NCI-H1930 (cell line): ENCODE results near the gene SEPTIN3.
"Not testable (repeated sequence)": the region's sequence is repeated elsewhere in the genome, so short reads cannot be mapped to it uniquely, and the experiment has no call there.

ENCODE experiments used
- DNase-seq, 2 experiments: peaks; one replicate each; lab custom pipeline; 2025; lab: John Stamatoyannopoulos, UW

Gene SEPTIN3

DNA sequence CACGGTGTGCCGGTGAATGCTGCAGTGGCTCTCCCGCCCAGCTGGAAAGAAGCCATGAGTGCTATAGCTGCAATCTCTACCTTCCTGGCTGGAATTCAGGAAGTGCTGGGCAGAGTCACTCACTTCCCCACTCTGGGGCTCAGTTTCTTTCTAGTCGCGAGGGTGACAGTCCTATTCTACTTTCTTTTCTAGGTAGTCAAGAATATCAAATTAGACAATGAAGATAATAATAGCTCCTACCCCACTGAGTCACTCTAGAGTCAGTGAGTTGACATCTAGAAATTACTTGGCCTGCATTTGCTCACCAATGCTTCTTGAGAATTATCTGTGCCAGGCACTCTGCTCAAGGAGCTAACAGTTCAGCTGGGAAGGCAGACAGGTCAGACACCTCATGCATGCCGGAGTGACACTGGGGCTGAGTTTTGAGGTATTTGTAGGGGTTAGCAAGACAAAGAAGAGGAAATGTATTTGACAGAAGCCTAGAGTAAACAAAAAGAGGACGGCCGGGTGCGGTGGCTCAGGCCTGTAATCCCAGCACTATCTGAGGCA, 25.5 kb upstream of the SEPTIN3 start:
- no peak for DNase-seq

DNA sequence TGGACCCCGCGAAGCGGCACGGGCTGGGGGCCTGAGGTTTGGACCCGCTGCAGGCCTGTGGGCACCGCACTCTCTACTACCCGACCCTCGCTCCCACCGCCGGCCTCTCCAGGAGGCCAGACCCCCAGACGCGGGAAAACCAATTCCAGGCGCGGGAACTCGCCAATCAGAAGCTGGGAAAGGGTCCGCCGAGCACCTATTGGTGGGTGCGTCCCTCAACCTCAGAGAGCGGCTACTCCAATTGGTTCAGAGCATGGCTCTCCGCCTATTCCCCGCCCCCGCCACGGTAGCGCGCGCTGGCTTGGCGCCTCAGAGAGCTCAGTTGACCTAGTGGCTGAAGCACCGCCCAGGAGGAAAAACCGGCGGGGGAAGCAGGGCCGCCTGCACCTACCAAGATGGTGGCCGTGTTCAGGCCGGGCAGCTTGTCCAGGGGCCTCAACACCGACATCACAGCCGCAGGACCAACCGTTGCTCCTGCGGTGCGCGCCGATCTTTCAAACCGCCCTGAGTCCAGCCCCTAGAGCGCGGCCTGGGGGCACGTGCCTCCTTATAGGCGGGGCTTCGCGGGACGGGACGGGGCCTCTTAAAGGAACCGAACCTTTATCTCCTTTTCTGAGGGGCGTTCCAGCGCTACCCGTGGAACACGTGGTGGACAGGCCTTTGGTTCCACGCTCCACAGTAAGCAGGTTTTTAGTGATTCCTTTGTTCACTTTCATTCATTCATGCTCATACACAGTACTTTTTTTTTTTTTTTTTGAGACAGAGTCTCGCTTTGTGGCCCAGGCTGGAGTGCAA, 22.4 kb upstream of the SEPTIN3 start, which contains the start of gene CENPM:
Gene CENPM (minus strand): TSS at position 524 of the 795 bp plus-strand sequence. CDS start 76 bp downstream, at position 448.
- DNase-seq: peak; percentile 94

DNA sequence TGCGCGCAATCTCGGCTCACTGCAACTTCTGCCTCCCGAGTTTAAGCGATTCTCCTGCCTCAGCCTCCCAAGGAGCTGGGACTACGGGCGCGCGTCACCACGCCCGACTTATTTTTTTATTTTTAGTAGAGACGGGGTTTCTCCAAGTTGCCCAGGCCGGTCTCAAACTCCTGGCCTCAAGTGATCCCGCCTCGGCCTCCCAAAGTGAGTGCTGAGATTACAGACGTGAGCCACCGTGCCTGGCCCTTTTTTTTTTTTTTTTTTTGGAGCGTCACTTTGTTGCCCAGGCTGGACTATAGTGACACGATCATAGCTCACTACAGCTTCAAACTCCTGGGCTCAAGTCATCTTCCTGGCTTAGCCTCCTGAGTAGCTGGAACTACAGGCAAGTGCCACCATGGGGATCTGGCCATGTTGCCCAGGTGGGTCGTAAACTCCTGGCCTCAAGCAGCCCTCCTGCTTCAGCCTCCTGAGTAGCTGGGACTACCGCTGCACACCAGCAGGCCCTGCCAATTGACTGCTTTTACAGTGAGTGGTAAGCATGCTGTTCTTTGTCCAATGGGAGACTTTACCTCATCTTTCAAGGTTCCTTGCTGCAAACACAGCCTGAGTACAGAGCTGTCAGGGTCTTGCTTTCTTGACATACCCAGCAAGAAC, 21.7 kb upstream of the SEPTIN3 start:
- no peak for DNase-seq

DNA sequence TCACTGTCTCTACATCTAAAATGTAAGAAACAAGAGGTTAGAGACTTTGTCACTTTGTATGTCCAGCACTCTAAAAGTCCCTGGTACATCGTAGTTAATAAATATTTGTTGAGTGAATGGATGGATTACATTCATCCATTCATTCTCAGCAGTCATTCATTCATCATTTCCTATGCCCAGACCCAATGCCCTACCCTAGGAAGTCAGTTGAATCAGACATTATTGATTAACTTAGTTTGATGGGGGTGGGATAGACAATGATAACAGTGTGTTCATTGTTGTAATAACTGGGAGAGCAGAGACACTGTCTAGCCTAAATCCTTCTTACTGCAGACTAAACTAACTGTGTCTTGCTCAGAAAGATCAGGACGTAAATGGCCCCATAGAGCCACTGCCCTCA, 21.1 kb upstream of the SEPTIN3 start:
- DNase-seq: no peak

DNA sequence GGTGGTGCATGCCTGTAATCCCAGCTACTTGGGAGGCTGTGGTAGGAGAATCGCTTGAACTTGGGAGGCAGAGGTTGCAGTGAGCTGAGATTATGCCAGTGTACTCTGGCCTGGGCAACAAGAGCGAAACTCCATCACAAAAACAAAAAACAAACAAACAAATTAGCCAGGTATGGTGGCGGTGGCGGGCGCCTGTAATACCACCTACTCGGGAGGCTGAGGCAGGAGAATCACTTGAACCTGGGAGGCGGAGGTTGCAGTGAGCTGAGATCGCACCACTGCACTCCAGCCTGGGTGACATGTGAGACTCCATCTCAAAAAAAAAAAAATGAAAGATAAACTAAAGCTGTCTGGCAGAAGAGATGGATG, 20.3 kb upstream of the SEPTIN3 start:
- not testable (repeated sequence) for DNase-seq

DNA sequence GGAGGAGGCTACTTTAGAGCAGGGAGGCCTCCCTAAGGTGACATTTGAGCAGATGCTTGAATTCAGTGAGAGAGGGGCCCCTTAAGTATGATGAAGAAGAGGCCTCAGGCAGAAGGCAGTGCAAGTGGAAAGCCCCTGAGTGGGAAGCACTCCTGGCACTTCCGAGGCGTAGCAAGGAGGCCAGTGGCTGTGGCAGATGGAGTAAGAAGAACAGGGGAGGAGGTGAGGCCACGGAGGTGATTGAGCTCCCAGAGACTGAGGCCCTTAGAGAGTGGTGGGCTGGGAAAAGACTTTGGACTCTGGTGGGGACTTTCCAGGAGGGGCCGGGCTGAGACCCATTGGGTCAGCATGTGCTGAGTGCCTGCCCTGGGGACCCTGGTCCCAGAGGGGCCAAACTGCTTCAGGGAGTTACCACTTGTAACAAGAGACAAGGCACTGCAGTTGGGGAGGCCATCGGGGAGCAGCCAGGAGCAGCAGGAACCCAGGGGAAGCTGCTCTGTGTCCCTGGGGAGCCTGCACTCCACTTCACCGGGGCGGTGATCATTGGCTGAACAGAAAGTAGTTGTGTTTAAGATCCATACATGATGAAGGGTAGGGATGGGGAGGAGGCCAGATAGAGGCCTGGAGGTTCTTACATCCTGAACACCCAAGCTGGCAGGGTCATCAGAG, 19.8 kb upstream of the SEPTIN3 start:
- no peak for DNase-seq

DNA sequence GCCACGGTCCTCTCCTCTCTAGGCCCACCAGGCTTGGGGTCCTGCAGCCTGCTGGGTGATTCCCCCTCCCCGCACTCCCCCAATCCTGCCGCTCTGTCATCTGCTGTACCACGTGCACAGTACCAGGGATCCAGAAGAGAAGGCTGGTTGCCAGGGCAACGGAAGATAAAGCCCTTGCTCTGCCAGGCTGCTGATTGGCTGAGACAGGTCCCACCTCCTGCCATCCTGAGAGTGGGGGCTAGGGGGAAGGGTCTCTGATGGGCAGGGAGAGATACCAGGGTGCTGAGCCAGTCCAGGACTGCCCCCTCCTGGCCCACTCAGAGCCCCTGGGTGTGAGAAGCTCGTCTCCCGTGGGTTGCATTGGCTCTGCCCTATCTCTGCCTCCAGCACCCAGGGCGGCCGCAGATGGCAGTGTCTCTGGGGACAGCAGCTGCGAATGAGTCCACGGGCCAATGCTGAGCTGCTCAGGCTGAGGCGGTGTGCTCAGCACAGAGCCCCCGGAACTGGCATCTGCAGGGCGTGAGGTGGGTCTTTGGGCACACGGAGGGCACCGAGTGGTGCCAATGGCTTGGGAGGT, 17.3 kb upstream of the SEPTIN3 start, which contains the start of gene SMIM45:
Gene SMIM45 (plus strand): TSS at position 253 of the 577 bp plus-strand sequence.
- DNase-seq: peak; percentile 79 to 90

DNA sequence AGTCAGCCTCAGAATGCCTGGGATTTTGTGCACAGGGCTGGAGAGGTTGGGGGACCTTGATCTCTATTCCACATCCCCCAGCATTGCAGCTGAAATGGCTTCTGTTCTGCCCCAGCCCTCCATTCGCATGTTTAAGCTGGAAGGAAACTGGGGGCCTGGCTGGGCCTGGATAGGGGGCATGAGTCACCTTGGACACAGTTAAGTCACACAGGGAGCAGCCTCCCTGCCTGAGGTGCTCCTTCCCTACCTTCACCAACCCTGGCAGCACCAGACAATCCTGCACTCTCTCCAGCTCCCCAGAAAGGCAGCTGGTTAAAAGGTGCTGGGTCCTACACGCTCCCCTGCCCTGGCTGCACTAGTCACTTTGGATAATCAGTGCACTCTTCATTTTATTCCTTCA, 16.5 kb upstream of the SEPTIN3 start:
- DNase-seq: no peak

DNA sequence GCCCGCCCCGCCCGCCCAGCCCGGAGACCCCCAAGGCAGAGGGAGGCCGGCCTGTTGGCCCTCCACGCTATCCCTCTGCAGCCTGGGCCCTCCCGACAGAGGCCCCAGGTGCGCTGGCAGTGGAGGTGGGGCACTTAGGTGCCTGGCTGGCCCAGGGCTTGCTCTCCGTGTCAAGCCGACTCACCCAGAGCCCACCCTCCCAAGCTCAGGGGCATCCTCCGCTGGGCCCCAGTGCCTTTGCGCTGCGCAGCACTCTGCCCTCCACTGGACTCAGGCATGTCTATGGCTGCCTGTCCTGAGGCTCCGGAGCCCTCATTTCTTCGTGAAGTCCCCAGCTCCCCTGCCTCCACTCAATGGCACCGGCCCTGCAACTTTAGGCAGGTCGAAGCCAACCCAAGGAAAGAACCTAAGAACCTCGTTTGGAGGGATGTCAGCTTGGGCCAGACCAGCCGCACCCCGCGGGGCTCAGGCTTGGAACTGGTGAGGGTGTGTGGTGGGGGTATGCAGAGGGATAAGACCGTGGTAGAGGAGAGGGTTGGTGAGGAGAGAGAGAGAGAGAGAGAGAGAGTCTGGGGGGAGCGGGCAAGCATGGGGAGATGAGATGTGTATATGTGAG, 11.2 kb upstream of the SEPTIN3 start:
- DNase-seq: no peak

DNA sequence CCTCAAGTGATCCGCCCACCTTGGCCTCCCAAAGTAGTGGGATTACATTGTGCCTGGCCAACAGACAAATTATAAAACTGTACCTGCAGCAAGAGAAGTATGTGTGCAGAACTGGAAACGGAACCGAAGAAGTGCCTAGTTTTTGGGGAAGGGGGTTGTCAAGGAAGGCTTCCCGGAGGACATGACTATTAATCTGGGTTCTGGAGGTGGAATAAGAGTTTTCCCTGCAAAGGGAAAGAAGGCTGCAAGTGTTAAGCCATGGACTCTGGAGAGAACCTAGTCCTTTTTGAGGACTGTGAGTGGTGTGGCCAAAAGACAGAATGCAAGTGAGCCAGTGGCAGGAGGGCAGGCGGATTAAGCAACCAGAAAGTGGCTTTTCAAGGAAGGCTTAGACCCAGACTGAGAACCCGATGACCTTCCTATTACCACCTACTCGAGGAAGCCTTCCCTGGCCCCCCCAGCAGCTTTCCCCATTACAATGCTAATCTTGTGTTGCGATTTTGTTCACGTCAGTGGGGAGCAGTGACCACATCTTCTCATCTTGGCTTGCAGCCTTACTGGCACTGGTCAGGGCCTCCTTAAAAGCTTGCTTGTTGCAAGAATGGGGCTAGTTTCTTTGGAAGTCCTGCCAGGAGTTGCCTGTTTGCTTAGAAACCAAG, 5.7 kb upstream of the SEPTIN3 start:
- no peak for DNase-seq

DNA sequence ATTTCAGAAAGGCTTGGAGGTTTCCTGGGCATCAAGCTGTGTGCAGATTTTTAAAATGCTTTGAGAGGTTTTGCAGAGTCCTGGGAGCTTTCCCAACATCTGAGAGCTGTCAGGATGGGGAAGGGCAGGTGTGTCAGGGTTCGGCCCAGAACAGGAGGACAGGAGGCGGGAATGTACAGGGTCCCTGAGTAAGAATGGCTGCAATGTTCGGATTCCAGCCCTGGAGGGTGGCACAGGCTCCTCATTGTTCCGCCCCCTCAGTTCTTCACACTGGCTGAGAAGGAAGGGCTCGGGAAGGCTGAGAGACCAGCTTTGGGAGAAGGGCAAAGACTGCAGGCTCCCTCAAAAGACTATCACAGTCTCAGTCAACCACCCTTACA, 5.1 kb upstream of the SEPTIN3 start:
- DNase-seq: no peak

DNA sequence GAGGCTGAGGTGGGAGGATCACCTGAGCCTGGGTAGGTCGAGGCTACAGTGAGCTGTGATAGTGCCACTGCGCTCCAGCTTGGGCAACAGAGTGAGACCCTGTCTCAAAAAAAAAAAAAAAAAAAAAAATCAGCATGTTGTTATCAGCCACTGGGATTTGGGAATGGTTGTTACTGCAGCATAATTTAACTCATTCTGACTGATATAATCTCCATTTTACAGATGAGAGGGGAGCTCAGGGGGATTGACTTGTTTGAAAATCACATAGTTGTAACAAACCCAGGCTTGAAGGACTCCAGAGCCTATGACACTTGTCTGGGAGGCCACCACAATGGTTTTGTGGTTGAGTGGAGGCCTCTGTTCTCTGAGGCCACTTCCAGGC, 3.0 kb upstream of the SEPTIN3 start:
- DNase-seq: no peak

DNA sequence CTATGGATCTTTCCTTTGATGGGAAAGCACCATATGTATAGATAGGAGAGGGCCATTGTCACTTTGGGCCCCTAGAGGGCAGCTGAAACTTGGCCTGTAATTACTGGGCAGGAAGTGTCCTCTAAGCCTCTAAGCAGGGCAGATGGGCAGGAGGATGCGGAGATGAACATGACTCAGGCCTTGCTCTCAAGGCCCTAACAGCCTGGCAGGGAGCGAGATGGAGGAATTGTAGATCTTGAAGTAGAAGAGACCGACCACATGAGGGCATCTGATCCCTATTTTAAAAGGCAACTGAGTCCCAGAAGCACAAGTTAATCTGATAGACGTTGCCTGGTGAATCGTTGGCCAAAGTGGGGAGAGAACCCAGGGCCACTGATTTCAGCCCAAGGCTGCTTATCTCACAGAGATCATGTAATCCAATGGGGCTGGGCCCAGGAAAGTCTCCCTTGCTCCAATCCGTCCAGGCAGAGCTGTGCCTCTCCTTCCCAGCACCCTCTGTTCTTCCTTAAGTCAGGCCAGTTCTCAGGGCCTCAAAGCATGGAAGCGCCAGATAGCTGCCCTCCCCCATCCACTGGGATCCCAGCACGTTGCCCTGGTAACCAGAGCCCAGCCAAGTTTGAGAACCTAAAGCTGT, 2.5 kb upstream of the SEPTIN3 start:
- DNase-seq: peak in 1 of 2 experiments; percentile 34

DNA sequence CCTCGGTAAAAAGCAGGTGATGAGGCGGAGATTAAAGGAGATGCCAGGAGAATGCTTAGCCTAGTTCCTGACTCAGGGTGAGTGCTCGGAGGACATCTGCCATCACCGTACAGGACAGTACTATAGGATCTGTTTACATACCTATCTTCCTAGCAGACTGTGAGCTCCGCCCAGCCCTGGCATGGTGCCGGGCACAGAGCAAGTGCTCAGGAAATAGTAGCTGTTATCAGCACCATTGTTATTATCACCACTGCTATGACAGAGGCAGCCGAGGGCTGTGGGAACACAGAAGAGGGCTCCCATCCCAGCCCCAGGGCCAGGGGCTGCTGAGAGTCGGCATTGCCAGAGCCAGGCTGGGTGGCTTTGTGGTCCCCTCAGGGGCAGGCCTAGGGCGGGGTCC, 642 bp upstream of the SEPTIN3 start:
- DNase-seq: no peak

DNA sequence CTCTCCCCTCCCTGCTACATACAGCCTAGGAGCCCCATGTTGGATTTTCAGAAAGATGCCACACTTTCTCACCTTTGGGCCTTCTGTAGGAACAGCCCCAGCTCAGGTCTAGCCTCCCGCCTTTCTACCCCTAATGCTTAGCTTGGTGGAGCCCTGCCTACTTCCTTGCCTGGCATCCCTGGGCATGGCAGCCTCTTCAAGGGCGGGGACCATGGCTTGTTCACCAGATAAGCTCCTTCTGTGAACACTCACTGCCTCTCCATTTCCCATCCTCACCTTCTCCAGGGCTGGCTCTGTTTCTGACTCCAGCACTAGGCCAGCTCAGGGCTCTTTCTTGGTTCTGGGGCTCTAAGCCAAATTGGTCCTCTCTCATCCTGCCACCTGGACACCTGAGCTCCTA, 1.4 kb downstream of the SEPTIN3 start:
- no peak for DNase-seq

DNA sequence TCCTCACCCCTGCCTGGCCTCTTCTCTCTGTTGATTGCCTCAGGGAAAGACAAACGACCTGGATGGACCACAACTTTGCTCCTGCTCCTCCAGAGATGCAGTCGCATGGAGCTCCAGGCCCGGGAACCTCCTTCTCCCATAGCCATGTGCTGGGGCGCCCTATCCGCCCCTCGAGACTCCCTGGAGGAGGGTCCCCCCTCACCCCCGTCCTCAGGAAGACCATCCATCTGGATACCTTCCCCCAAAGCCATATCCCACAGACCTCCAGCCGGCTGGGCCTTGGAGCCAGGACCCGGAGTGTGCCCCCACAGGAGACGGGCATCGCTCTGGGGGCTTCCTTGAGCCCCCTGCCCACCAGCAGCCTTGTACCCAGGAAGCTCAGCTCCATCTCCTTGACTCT, 2.2 kb downstream of the SEPTIN3 start:
- no peak for DNase-seq

DNA sequence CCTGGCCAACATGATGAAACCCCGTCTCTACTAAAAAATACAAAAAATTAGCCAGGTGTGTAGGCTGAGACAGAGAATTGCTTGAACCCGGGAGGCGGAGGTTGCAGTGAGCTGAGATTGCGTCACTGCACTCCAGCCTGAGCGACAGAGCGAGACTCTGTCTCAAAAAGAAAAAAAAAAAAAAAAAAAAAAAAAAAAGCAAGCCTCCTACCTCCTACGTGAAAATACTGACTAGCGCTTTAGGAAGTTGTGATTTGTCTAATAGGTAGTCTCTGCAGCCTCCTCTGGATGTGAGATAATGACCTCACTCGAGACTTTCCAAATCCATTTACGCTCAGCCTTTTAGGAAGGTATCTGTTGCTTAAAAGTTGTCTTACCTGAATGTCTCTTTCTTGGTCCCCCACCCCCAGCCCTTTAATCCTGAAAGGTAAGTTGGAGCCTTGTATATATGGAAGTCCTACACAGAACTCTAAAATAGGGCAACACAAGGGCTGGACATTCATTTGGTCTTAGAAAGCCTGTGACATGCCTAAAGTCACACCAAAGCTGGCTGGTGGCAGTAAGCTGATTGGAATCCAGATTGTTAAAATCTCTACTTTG, 5.5 kb downstream of the SEPTIN3 start:
- no peak for DNase-seq

DNA sequence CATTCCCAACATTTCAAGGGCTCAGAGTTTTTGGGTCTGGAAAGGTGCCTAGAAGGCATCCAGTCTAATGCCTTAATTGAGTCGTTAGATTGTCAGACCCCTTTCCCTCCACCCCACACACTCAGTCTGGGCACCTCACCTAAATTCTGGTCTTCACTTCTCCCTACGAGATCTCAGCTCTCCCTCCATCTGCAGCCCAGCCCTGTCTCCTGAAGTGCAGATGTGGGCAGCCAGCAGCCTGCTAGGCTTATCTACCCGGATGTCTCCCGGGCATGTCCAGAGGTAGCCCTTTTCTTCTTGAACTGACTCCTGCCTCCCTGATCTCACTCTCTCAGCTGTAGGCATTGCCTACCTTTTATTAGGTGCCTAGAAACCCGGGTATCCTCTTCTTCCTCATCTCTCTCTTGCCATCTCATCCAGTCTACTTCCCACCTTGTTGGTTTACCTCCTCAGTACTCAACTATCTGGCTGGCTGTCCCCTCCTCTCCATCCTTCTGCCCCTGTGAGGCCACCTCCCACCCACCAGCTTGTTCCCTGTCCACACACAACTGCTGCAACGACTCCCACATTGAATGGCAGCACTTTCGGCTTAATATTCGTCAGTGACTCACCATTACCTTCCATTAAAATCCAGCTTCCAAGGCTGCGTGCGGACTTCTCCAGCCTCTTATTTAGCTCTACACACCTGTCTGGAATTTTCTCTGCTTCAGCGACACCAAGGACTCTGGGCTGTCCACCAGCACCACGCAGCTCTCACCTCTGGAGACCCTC, 6.2 kb downstream of the SEPTIN3 start:
- DNase-seq: no peak

DNA sequence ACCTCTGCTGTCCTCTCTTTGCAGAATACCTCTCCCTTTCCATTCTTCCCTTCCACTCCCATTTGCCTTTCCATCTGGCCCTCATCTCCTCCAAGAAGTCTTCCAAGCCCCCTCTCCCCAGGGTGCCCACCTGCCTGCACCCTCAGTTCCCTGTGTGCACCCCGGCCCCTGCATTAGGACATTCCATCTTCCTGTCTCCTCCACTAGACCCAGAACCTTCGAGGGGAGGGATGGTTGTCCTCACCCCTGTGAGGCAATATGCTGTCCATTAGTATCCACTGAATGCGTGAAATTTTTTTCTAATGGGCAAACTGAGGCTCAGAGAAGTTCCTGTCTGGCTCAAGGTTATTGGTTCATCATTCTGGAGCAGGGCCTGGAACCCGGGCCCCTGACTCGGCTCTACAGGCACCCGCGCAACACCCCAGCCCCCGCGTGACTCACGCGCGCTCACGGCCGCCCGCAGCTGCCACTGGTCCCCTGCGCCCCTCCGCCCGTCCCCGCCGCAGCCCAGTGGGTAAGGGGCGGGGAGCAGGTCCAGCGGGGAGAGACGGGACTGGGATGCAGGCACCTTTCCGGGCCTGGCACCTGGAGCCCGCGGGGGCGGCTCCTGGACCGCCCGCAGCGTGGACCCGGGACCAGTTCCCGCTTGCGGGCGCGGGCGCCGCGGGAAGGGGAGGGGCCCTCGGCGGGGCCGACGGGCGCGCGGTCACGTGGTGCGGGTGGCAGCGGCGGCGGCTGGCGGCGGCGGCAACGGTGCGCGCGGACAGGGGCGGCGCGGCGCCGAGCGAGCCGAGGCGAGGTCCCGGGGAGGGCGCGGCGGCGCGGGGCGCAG, 7.0 kb downstream of the SEPTIN3 start:
- peak; percentile 28 to 41 for DNase-seq
